ENCODE data around the gene SUGCT.

DNA sequence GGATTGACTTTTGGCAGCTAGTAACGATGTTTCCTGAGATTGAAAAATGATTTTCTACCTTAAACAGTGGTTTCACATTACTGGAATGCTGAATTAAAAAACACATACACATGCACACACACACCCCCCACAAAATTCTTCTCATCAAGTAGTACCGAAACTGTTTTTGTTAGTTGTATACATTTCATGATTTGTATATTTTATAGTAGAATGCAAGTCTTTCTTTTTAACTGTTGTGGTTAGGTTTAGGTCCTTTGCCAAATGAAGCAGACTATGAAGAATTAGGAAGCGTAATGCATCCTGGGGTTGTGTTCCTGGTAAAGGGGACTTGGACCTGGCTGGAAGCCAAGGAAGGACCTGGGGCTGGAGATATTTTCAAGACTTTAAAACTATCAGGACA is 505.8 kb downstream of the SUGCT start:
- TF ChIP-seq, protein P1, sequence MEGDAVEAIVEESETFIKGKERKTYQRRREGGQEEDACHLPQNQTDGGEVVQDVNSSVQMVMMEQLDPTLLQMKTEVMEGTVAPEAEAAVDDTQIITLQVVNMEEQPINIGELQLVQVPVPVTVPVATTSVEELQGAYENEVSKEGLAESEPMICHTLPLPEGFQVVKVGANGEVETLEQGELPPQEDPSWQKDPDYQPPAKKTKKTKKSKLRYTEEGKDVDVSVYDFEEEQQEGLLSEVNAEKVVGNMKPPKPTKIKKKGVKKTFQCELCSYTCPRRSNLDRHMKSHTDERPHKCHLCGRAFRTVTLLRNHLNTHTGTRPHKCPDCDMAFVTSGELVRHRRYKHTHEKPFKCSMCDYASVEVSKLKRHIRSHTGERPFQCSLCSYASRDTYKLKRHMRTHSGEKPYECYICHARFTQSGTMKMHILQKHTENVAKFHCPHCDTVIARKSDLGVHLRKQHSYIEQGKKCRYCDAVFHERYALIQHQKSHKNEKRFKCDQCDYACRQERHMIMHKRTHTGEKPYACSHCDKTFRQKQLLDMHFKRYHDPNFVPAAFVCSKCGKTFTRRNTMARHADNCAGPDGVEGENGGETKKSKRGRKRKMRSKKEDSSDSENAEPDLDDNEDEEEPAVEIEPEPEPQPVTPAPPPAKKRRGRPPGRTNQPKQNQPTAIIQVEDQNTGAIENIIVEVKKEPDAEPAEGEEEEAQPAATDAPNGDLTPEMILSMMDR (IDR thresholded peaks at IDR 0.05; ENCODE audit: low read depth, low read length) = no peak
- TF ChIP-seq MYC (IDR thresholded peaks at IDR 0.05; ENCODE audit: low read depth, low read length) (no peak), MAX (IDR thresholded peaks at IDR 0.05; ENCODE audit: low read depth, low read length) (no peak)
